ENCODE results near the gene ETV6.

Gene ETV6

GRCh38 chr12:11812586-11813437 lies 163.3 kb downstream of the ETV6 start:
- DNase-seq, result peak; percentile 40

- no peak for DNase-seq
These were observed 164.0 kb downstream of the ETV6 start for GRCh38 chr12:11813438-11813813.

DNA sequence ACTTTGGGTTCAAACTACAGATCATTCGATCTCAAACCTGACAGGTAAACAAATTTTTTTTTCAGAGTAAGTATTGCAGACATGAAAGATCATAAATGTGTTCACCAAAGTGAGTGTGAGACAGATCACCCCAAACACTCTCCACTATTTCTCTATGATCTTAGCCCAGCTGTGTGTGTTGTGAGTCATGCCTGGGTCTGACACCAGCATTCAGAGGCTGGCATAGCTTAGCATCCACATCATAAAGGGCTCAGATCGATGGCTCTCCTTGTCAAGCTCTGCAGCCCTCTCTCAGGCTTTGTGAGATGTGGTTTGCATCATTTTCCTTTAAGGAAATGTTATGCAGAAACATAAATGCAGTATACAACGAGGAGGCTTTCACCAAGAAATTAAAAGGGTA lies 164.9 kb downstream of the ETV6 start:
- DNase-seq, result peak; percentile 65

- DNase-seq, result no peak
These were observed 165.9 kb downstream of the ETV6 start for GRCh38 chr12:11815397-11815796.

GRCh38 chr12:11819643-11820042 lies 170.2 kb downstream of the ETV6 start:
- no peak for DNase-seq

GRCh38 chr12:11820476-11820875 lies 171.0 kb downstream of the ETV6 start:
- no peak for DNase-seq

DNA sequence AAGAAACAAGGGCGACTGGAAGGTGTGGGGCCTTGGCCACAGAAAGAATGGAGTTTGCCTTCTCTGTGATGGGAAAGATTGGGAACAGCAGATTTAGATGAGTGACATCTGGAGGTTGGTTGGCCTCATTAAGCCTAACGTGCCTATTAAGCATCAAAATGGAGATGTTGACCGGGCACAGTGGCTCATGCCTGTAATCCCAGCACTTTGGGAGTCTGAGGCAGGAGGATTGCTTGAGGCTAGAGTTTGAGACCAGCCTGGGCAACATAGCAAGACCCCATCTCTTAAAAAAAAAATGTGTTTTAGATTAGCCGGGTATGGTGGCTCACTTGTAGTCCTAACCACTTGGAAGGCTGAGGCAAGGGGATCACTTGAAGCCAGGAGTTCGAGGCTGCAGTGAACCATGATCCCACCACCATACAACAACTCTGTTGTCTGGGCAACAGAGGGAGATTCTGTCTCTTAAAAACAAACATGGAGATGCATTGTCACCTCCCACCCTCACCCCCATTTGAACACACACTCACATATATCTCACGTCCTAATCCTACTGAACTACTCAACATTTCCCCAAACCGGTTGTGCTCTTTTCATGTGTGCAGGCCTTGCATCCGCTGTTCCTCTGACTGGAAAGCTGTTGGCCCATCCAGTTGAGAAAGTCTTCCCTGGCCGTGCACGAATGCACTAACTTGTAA lies 172.1 kb downstream of the ETV6 start:
- no peak for DNase-seq

DNA sequence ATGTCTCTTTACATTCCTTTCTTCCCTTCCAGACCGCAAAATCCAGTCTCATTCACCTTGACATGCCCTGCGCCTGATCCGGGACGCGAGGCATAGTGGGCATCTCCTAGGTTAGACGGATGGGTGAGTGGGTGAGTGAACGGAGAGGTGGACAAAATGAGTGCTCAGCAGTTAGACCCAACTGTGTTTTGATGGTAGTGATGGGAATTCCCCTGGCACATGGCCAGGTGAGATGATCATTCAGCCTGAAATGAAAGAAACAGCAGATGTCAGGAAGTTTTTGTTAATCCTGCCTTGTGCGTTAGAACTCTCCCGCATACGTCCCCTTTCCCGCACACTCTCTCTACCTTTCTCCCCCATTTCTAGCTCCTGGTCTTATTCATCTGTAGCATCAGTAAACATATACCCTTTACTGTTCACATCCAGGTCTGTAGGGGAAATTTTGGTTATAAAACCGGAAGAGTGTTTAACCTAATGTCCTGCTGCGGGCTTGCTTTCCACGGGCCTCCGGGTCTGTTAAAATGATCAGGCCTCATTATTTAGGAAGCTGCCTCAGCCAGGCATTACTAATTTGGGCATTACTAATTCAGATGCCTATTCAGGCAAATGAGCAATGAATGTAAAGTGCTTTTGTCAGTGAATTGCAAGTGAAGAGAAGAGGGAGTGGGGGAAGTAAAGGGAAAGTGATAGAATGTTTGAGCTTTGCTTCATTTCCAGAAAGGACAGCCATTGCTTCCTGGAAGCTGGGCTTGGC lies 172.8 kb downstream of the ETV6 start:
- DNase-seq, result peak; percentile 43

- DNase-seq, result no peak
These were observed 173.6 kb downstream of the ETV6 start for GRCh38 chr12:11823043-11823442.

DNA sequence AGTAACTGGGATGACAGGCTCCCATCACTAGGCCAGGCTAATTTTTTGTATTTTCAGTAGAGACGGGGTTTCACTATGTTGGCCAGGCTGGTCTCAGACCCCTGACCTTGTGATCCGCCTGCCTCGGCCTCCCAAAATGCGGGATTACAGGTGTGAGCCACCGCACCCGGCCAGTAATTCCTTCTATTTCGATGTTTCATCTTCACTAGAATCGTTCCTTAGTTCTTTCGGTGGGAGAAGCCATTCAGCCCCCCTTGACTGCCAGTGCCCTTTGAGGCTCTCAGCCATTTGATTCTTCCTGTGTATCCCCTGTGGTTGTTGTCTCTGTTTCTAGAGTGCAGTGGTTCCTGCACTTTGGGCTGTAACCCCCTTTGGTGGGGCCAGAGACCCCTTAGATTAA lies 174.1 kb downstream of the ETV6 start:
- DNase-seq, result no peak

GRCh38 chr12:11824069-11824468 lies 174.6 kb downstream of the ETV6 start:
- no peak for DNase-seq

- DNase-seq, result no peak
These were observed 175.3 kb downstream of the ETV6 start for GRCh38 chr12:11824736-11825135.

- DNase-seq, result no peak
These were observed 175.8 kb downstream of the ETV6 start for GRCh38 chr12:11825278-11825677.

GRCh38 chr12:11826574-11826973 lies 177.1 kb downstream of the ETV6 start:
- no peak for DNase-seq

GRCh38 chr12:11827091-11828061 lies 177.9 kb downstream of the ETV6 start:
- DNase-seq, result no peak

DNA sequence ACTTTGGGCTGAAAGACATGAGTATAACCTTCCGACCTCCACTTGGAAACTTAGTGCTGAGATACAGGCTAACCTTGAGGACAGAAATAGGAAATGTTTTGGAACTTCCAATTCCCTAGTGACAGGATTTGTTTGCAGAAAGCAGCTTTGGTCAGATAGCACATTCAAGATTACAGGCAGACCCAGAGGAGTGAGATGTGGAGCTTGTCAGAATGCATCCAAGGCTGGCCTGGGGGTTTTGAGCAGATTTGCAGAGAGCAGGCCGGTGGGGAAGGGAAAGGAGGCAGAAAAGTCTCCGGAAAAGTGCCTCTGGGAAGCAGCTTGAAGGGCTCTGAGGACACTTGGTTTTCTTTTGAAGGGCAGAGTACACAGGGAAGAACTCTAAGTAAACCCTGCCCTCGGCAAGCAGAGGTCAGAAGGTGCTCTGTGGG lies 180.3 kb downstream of the ETV6 start:
- DNase-seq, result no peak

- DNase-seq, result peak; percentile 23
These were observed 180.9 kb downstream of the ETV6 start for GRCh38 chr12:11830307-11830801.

GRCh38 chr12:11832093-11832492 lies 182.6 kb downstream of the ETV6 start:
- DNase-seq, result no peak

- no peak for DNase-seq
These were observed 183.9 kb downstream of the ETV6 start for GRCh38 chr12:11833174-11833895.

- peak; percentile 49 for DNase-seq
These were observed 184.8 kb downstream of the ETV6 start for GRCh38 chr12:11834104-11834812.

GRCh38 chr12:11834931-11835330 lies 185.5 kb downstream of the ETV6 start:
- DNase-seq, result no peak

Measured in activated CD4-positive, alpha-beta T cell treated with anti-CD3 and anti-CD28 coated beads, Interleukin-2, Interleukin-6, amounts not matched to agents 100 ng/mL and 50 ng/mL, durations not matched to agents 16 hours and 8 hours (primary cell).